NCI-H82 (cell line): ENCODE data around the gene GALNT7.
"Not testable (repeated sequence)": the region's sequence is repeated elsewhere in the genome, so short reads cannot be mapped to it uniquely, and the experiment has no call there.

Source experiments
- DNase-seq: peaks from one replicate; lab custom pipeline; 2025; lab: John Stamatoyannopoulos, UW

Gene GALNT7, protein sequence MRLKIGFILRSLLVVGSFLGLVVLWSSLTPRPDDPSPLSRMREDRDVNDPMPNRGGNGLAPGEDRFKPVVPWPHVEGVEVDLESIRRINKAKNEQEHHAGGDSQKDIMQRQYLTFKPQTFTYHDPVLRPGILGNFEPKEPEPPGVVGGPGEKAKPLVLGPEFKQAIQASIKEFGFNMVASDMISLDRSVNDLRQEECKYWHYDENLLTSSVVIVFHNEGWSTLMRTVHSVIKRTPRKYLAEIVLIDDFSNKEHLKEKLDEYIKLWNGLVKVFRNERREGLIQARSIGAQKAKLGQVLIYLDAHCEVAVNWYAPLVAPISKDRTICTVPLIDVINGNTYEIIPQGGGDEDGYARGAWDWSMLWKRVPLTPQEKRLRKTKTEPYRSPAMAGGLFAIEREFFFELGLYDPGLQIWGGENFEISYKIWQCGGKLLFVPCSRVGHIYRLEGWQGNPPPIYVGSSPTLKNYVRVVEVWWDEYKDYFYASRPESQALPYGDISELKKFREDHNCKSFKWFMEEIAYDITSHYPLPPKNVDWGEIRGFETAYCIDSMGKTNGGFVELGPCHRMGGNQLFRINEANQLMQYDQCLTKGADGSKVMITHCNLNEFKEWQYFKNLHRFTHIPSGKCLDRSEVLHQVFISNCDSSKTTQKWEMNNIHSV

DNA sequence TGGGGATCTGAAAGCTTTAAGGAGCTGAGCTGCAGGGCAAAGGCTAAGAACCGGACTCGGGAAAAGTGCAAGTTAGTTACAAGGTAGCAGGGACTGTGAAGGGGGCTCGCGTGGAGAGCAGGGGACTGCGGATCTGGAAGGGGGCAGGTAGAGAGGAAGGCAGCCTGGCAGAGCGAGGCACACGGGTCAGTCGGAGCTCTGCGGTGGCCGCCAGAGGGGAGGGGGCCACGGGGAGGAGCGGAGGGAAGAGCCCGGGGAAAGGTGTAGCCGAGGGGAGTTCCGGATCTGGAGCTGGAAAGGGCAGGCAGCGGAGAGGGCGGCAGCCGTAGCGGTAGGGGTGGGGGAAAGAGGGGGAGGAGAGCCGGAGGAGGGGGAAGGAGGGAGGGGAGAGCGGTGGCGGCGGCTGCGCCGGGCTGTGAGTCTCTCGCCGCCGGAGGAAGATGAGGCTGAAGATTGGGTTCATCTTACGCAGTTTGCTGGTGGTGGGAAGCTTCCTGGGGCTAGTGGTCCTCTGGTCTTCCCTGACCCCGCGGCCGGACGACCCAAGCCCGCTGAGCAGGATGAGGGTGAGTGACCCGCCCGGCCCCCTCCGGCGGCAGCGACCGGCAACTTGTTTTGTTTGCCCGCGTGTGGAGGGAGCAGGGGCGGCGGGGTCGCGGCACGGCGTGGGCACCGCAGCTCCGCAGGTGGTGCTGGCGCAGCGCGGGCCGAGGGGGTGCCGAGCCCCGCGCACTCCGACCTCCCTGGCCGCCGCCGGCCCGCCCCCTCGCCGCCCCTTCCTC, at the start of gene GALNT7:
TSS of gene GALNT7 (plus strand) at position 416 of the 782 bp plus-strand sequence. CDS start at position 441, 25 bp downstream.
- peak; percentile 73 for DNase-seq

DNA sequence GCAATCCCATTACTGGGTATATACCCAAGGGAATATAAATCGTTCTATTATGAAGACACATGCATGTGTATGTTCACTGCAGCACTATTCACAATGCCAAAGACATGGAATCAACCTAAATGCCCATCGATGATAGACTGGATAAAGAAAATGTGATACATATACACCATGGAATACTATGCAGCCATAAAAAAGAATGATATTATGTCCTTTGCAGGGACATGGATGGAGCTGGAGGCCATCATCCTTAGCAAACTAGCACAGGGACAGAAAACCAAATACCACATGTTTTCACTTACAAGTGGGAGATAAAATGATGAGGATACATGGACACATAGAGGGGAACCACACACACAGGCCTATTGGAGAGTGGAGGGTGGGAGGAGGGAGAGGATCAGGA, 49.8 kb upstream of the GALNT7 start:
- not testable (repeated sequence) for DNase-seq

DNA sequence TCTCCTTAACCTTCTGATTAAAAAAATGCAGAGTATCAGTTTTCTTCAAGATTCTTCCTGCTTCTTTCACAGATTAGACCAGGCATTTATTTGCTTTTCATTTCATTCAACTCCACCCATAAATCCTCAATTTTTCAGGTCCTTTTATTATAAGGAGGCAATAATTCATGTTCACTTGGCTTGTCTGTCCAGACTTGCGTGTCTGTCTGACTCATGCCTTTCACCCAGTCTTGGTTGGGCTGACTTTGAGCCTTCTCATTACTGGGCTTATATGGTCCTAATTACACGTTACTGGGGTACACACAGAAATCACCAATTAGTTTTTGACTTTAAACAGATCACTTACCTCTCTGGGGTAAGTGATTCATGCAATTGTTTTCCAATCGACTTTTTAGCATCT, 48.8 kb upstream of the GALNT7 start:
- no peak for DNase-seq

DNA sequence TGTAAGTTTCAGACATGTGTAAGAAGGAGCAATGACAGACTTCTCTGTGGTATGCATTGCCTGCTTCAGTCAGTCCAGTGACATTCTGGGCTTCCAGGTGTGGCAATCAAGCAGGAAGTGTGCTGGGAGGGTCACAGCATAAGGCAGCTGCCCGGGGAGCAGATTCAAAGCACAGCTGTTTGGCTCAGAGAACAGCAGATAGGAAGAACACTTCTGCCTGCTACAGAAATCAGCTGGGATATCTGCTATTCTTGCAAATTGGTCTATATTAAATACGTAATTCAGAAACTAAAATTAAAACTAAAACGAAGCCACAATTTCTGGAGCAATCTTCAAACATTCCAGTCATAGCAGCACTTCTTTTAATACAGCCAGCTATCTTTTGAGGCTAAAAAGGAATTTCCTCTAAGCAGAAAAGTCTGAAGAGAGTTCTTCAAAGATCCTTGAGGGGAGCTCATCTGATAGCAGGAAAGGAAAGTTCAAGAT, 47.5 kb upstream of the GALNT7 start:
- no peak for DNase-seq

DNA sequence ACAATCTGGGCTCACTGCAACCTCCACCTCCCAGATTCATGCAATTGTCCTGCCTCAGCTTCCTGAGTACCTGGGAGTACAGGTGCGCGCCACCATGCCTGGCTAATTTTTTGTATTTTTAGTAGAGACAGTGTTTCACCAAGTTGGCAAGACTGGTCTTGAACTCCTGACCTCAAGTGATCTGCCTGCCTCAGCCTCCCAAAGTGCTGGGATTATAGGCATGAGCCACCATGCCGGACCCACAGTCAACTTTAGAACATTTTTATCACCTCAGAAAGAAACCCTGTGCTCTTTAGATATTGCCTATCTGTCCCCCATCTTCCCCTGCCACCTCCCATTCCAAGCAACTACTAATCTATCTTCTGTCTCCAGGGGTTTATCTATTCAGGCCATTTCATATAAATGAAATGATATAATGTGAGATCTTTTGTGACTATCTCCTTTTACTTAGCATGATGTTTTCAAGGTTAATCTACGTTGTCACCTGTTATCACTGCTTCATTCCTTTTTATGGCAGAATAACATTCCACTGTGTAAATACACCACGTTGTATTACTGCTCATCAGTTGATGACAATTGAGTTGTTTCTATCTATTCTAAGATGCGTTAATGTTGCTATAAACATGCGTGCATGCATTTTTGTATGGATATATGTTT, 44.3 kb upstream of the GALNT7 start:
- DNase-seq = no peak

DNA sequence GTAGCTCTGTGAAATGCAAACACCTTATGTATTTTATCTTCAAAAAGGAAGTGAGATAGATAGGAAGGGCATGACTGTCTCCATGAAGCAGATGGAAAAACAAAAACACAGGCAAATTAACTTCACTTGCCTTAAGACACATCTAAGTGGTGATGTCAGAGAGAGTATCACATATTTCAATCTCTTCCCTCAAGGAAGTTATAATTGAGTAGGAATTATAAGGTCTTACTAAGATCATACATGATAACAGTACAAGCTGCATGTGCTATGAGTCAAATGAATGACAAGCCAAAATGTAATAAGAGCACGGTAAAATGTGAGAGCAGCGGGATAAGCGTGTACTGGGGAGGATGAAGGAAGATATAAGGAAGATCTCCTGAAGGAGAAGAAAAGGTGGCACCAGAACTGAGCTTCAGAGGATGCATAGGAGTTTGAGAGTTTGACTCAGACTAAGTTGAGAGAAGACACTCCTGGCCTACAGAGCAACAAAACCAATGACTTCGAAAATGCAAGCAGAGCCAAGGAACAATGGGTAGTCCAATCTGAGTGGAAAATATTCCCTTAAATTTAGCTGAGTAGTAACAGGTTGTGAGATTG, 43.3 kb upstream of the GALNT7 start:
- no peak for DNase-seq

DNA sequence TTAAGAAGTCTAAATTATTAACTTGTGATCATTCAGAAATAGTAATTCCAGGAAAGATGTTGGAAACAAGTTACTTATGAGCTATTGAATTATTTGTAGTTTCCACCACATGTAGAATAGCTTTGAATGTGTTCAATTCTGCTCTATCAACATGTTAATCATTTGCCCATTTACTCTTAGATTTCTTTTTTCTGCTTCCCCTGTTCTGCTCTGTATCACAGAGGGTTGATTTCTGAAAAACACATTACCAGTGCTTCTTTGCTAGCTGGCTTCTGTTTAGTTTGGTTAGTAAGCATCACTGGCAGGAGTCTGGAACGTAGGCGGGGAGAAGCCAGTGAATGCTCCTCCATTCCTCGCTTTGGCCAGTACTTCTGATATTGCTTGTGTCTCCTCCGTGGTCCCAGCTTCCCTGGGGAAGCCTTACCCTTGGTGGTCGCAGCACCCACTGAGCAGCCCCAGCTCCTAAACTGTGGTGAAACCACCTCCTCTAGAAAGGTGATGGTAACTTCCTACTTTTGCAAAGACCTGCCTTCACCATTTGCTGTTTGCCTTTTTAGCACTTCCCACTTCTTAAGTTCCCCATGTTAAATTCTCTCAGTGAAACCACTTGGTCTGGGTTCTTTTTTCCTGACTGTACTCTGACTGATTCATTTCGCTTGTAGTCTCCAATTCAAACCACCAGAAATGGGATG, 40.3 kb upstream of the GALNT7 start:
- DNase-seq = no peak

DNA sequence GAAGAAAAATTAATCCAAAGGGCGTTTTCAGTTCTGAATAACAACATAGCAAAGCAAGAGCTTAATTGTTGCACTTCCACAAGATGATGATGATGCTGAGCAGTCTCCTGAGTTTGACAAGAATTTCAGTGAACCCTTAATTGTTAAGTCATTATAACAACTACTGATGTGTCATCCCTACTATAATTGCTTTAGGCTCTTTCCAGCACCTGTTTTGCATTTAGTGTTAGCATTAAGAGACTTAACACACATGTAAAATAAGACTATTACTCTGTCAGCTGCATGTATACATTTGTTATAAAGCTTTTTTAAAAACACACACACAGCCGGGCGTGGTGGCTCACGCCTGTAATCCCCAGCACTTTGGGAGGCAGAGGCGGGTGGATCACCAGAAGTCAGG, 37.9 kb upstream of the GALNT7 start:
- DNase-seq = no peak

DNA sequence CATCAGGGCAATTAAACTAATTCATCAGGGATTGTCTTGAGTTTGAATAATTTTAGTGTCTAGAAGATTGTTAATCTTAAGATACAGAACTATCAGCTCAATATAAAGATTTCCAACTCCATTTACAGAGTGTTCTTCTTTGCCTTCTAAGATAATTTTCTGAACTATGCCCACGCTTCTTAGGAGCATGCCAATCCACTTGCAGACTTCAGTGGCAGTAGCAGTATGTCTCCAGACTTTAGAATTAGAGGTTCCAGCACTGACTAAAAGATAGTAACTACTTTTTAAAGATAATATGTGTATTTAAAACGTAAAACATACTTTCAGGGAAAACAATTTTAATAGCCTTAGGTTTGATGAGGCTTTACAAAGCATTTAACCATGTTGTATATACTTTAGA, 34.2 kb upstream of the GALNT7 start:
- no peak for DNase-seq

DNA sequence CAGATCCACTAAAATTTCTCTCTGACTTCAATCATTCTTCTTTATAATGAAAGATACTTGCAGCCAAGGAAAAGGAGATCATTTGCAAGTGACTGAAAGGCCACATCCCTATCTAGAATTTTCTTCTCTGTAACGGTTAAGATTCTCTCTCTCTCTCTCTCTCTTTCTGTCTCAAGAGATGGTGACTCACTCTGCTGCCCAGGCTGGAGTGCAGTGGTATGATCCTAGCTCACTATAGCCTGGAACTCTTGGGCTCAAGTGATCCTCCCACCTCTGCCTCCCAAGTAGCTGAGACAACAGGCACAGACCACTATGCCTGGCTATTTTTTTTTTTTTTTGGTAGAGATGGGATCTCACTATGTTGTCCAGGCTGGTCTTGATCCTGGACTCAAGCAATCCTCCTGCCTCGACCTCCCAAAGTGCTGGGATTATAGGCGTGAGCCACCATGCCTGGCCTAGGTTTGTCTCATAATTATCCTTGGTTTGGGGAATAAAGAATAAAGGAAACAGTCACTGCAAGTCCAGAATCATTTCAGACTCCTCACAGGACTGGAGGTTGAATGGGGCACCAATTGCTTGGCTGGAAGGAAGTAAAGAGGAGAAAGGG, 33.3 kb upstream of the GALNT7 start:
- DNase-seq = no peak

DNA sequence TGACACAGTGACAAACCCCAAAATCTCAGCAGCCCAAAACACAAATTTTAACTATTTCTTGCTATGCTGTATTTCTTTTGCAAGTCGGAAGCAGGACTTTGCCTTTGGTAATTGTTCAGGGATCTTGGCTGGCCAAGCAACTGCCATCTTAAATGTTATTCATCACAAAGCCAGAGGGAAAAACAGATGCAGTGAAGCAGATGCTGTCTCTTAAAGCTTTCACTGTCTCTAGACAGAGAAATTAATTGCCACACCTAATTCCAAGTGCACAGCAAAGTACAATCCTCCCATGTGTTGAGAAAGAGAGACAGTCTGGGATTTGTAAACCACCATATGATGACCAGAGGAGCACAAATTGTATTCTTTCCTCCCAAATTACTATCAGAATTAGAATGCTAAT, 30.0 kb upstream of the GALNT7 start:
- DNase-seq = peak; percentile 68

DNA sequence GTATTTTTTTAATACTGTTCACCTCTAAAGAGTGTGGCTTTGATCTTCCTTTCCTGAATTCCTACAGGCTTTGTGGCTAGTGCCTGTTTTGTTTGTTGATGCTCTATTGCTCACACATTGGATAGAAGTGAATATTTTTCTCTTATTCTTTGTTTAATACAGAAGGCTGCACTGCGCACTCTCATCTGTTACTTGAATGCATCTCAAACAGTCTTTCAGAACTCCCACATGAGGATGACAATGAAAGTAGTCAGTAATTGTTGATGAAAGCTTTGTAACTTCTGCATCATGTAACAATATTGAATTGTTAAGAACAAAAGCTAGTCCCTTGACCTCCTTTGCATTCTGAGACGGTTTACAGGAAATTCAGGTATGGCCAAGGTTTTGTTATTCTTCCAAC, 29.1 kb upstream of the GALNT7 start:
- DNase-seq = no peak

DNA sequence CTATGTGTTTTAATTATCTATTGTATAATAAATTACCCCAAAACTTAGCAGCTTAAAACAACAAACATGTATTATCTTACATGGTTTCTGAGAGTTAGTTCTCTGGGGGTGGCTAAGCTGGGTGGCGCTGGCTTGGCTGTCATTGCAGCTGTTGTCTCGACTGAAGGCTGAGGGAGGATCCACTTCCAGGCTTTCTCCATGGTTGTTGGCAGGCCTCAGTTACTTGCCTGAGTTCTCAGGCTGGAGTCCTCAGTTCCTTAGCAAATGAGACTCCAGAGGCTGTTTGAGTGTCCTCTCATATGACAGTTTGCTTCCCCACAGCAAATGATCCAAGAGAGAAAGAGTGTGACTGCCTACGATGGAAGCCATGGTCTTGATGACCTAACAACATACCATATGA, 23.5 kb upstream of the GALNT7 start:
- no peak for DNase-seq

DNA sequence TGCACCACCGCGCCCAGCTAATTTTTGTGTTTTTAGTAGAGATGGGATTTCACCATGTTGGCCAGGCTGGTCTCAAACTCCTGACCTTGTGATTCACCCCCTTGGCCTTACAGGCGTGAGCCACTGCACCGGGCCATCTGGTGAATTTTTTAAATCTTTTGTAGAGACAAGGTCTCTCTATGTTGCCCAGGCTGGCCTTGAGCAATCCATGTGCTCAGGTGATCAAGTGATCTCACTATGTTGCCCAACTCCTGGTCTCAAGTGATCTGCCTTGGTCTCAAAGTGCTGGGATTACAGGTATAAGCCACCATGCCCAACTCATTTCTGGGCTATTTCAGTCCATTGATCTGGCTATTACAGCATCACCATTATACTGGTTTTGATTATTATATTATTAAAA, 22.2 kb upstream of the GALNT7 start:
- DNase-seq = no peak

DNA sequence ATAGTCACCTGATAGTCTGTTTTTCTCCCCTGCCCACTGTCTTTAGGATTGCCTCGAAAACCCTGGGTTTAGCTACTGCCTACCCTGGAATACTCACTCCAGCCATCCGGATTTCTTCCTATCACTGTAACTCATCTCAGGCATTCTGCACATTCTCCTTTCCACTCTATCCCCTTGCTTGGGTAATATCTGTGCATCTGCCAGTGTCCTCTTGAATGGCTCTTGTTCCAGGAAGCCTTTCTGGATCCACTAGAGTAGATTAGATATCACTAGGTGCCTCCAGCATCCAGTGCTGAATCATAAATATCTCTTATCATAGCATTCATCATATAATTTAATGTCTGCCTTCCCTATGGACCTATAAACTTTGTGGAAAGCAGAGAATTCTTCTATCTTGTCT, 17.1 kb upstream of the GALNT7 start:
- no peak for DNase-seq

DNA sequence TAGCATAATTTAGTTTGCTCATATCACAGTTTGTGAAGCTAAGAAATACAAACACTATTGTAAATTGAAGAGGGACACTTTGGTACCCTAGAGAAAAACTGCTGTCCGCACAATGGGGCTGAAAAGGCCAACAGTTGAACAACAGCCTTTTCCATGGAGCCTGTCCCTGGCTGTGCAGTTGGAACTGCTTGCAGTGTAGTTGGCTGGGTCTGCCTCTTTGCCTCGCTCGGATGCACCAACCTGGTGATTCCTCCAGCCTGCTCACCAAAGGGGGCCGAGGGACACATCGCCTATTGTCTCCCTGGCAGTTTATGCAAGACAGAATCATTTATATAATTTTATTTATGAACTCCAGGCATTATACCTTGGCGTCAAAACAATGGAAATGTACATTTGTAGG, 16.5 kb upstream of the GALNT7 start:
- no peak for DNase-seq

DNA sequence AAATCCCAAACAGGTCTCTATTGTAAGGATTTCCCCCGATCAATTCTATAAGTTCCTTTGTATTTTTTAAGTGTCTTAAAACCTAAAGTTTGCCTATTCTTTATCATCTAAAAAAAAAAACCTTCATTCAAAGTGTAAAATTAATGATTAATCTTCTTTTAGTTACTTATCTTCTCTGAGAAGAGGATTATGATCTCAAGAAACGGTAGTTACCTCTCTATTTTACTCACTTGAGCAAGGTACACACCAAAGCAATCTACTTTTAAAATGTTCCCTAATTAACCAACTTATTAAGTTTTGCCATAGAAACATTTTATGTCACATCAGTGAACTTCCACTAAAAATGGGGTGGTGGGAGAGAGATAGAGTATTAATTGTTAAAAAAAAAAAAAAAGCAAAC, 15.2 kb upstream of the GALNT7 start:
- DNase-seq = no peak

DNA sequence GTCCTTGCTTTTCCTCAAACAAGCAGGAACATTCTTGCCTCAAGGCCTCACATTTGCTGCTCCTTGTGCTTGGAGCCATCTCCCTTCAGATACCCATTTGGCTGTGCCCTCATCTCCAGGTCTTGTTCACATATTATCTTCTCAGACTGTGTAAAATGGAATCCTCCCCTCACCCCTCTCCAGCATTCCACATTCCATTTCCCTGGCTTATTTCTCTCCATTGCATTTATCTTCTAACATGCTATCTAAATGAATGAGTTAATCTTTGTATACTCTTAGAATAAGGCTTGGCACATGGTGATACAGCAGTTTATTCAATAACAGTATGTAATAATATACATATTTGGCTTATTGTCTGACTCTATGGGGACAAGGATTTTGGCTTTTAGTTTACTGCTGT, 8.8 kb upstream of the GALNT7 start:
- no peak for DNase-seq

DNA sequence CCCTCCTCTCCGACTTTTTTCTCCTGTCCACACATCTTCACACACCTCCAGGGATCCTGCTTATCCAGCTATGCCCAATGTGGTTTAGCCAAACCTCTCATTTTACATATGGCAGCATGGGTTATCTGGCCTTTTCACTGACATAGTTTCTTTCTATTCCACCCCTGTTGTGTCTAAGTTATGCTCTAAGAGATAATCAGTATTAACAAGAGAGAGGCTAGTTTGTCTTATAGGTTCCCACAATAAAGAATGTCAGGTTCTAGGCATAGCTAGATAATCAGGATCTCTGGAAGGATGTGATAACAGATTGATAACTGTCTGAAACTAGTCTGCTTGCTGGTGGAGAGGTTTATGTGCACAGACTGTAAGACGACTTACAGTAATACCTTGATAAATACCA, 7.7 kb upstream of the GALNT7 start:
- DNase-seq = no peak

DNA sequence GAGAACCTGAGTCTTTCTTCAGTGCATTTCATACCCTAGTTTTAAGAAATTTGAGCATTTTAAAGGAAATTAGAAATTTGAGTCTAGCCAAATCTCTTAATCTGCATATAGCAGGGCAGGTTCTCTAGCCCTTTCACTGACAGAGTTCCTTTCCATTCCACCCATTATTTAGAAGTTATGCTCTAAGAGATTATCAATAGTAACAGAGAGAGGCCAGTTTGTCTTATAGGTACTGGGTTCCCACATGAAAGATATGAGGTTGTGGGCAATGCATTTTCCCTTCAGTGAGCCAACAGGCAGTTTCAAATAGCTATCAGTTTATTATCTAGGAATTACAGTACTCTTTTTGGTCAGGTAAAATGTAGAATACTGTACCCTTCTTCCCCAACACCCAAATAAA, 7.3 kb upstream of the GALNT7 start:
- DNase-seq = no peak

DNA sequence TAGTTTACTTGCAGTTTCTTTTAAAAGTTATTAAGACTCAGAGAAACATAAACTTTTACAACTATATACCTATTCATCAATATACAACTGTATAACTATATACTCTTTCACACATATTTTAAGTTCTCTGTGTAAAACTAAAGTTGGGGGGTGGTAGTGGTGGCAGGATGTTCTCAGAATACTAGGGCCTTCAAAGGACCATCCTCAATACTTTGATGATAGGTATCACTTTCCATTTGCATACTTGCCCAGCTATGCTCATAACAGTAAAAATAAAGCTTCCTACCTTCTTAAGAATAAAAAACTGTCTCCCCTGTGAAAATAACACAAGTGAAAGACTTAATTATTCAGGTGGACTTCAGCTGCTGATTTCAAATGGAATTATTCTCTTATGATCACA, 2.9 kb upstream of the GALNT7 start:
- no peak for DNase-seq
